SK-N-MC (cell line): ENCODE results near the gene SDK1.
"Not testable (repeated sequence)": the region's sequence is repeated elsewhere in the genome, so short reads cannot be mapped to it uniquely, and the experiment has no call there.

Source experiments
- DNase-seq: peaks from one replicate; pipeline ENCODE4 v3.0.0-alpha.2; 2011; ENCODE audit warnings: low read depth, low spot score
- H3K27ac ChIP-seq: fragments of 200-600 bp; sonication (generic); 2 replicates; pipeline ENCODE4 v1.5.1; 2016; ENCODE audit warnings: mixed run types
- H3K36me3 ChIP-seq: fragments of 200-600 bp; sonication (generic); 2 replicates; pipeline ENCODE4 v1.6.1; 2017; ENCODE audit warnings: antibody characterized with exemption, low read length, mixed read lengths; ENCODE audit not compliant: insufficient read depth
- H3K4me3 ChIP-seq: fragments of 200-600 bp; sonication (generic); 2 replicates; pipeline ENCODE4 v1.5.1; 2016
- H3K9ac ChIP-seq: fragments of 200-600 bp; sonication (generic); 2 replicates; pipeline ENCODE4 v1.8.0; 2017; ENCODE audit warnings: mixed run types, mixed read lengths; ENCODE audit not compliant: insufficient read length
- H3K9me3 ChIP-seq: fragments of 200-600 bp; sonication (generic); 2 replicates; pipeline ENCODE4 v1.6.1; 2017; ENCODE audit warnings: low read depth, mild to moderate bottlenecking, antibody characterized with exemption, low read length, moderate library complexity, mixed read lengths
- EZH2 ChIP-seq: fragments of 200-600 bp; sonication (generic); IDR thresholded peaks from one replicate; pipeline ENCODE4 v1.6.1; 2017; ENCODE audit warnings: antibody characterized with exemption
- FOXP2 ChIP-seq: optimal IDR thresholded peaks from 2 replicates; pipeline ENCODE3; 2011; ENCODE audit warnings: mild to moderate bottlenecking, moderate library complexity; ENCODE audit not compliant: insufficient read depth; ENCODE audit errors: extremely low read length, control extremely low read depth
- POLR2AphosphoS5 ChIP-seq: IDR thresholded peaks from 2 replicates; pipeline ENCODE4 v1.6.1; 2012; ENCODE audit warnings: mild to moderate bottlenecking, low read depth, low read length, borderline replicate concordance

Gene SDK1

GRCh38 chr7:4080954-4081353 is 779.9 kb downstream of the SDK1 start:
- no peak overlapping the region for H3K4me3 ChIP-seq
- peaks cover 13% of the 10 kb centered on the region; the same call in 1 of the 2 replicates for H3K36me3 ChIP-seq
- DNase-seq, result no peak
- TF ChIP-seq POLR2AphosphoS5, result no peak
- no peaks in the 10 kb centered on the region for H3K9me3 ChIP-seq
- no peak overlapping the region for H3K9ac ChIP-seq
- H3K27ac ChIP-seq, result no peak overlapping the region

- H3K4me3 ChIP-seq, result no peak overlapping the region
- H3K9ac ChIP-seq, result no peak overlapping the region
- no peak for DNase-seq
- no peaks in the 10 kb centered on the region for H3K9me3 ChIP-seq
- no peak for TF ChIP-seq EZH2
- no peak for TF ChIP-seq FOXP2
- no peak for TF ChIP-seq POLR2AphosphoS5
- H3K27ac ChIP-seq, result no peak overlapping the region
- peaks cover 1% of the 10 kb centered on the region; the same call in 1 of the 2 replicates for H3K36me3 ChIP-seq
Observed at GRCh38 chr7:4083513-4083912, 782.5 kb downstream of the SDK1 start.

- no peak for TF ChIP-seq FOXP2
- no peak for TF ChIP-seq POLR2AphosphoS5
- TF ChIP-seq EZH2, result no peak
- peaks cover 9% of the 10 kb centered on the region; the same call in 1 of the 2 replicates for H3K36me3 ChIP-seq
- no peaks in the 10 kb centered on the region for H3K9me3 ChIP-seq
- H3K4me3 ChIP-seq, result no peak overlapping the region
- H3K27ac ChIP-seq, result no peak overlapping the region
- DNase-seq, result no peak
- H3K9ac ChIP-seq, result no peak overlapping the region
Observed at GRCh38 chr7:4084271-4084670, 783.2 kb downstream of the SDK1 start.

GRCh38 chr7:4085937-4086691 is 785.1 kb downstream of the SDK1 start:
- Histone ChIP-seq H3K4me3 (no peak overlapping the region), H3K9me3 (no peaks in the 10 kb centered on the region), H3K27ac (no peak overlapping the region), H3K9ac (no peak overlapping the region), H3K36me3 (peaks cover 26% of the 10 kb centered on the region; the same call in 1 of the 2 replicates)
- DNase-seq, result no peak
- TF ChIP-seq FOXP2 (no peak), EZH2 (no peak), POLR2AphosphoS5 (no peak)

GRCh38 chr7:4086723-4087122 is 785.7 kb downstream of the SDK1 start:
- H3K9me3 ChIP-seq, result no peaks in the 10 kb centered on the region
- no peak overlapping the region for H3K4me3 ChIP-seq
- peaks cover 29% of the 10 kb centered on the region; the same call in 1 of the 2 replicates for H3K36me3 ChIP-seq
- TF ChIP-seq EZH2 (no peak), POLR2AphosphoS5 (no peak), FOXP2 (no peak)
- H3K9ac ChIP-seq, result no peak overlapping the region
- DNase-seq, result no peak
- H3K27ac ChIP-seq, result no peak overlapping the region

GRCh38 chr7:4091767-4092166 is 790.7 kb downstream of the SDK1 start:
- Histone ChIP-seq H3K36me3 (peaks cover 32% of the 10 kb centered on the region; the same call in 1 of the 2 replicates), H3K27ac (no peak overlapping the region), H3K9ac (no peak overlapping the region), H3K4me3 (no peak overlapping the region), H3K9me3 (no peaks in the 10 kb centered on the region)
- TF ChIP-seq POLR2AphosphoS5 (no peak), FOXP2 (no peak), EZH2 (no peak)
- DNase-seq, result no peak

- TF ChIP-seq POLR2AphosphoS5 (no peak), EZH2 (no peak), FOXP2 (no peak)
- Histone ChIP-seq H3K9me3 (no peaks in the 10 kb centered on the region), H3K4me3 (no peak overlapping the region), H3K27ac (no peak overlapping the region), H3K9ac (no peak overlapping the region), H3K36me3 (peaks cover 32% of the 10 kb centered on the region; the same call in 1 of the 2 replicates)
- DNase-seq, result no peak
Observed at GRCh38 chr7:4093035-4093434, 792.0 kb downstream of the SDK1 start.

GRCh38 chr7:4093483-4093882 is 792.4 kb downstream of the SDK1 start:
- no peak for DNase-seq
- Histone ChIP-seq H3K27ac (no peak overlapping the region), H3K4me3 (no peak overlapping the region), H3K9me3 (no peaks in the 10 kb centered on the region), H3K36me3 (peaks cover 31% of the 10 kb centered on the region; the same call in 1 of the 2 replicates), H3K9ac (no peak overlapping the region)
- TF ChIP-seq EZH2 (no peak), POLR2AphosphoS5 (no peak), FOXP2 (no peak)

- peaks cover 25% of the 10 kb centered on the region; the same call in 1 of the 2 replicates for H3K36me3 ChIP-seq
- not testable (repeated sequence) for H3K4me3 ChIP-seq, H3K9me3 ChIP-seq, H3K9ac ChIP-seq, H3K27ac ChIP-seq, DNase-seq
Observed at GRCh38 chr7:4094158-4094557, 793.1 kb downstream of the SDK1 start.
